Loucy (cell line): ENCODE results near the gene MED4.

Source experiments
- H2AFZ ChIP-seq: fragments of 200-600 bp; sonication (generic); 2 replicates; pipeline ENCODE4 v1.6.0; 2016; ENCODE audit warnings: antibody characterized with exemption, mild to moderate bottlenecking, low read length, moderate library complexity
- H3F3A ChIP-seq: fragments of 200-600 bp; 2 replicates; pipeline ENCODE4 v1.6.0; 2016; ENCODE audit warnings: antibody characterized with exemption, low read depth, mild to moderate bottlenecking
- H3K27me3 ChIP-seq: fragments of 200-600 bp; sonication (generic); 2 replicates; pipeline ENCODE4 v1.6.1; 2014; ENCODE audit warnings: low read length, mild to moderate bottlenecking; ENCODE audit not compliant: insufficient read depth, poor library complexity, severe bottlenecking
- H3K36me3 ChIP-seq: fragments of 200-600 bp; sonication (generic); 2 replicates; pipeline ENCODE4 v1.6.1; 2016; ENCODE audit warnings: low read length; ENCODE audit not compliant: insufficient read depth
- H3K4me1 ChIP-seq: fragments of 200-600 bp; sonication (generic); 2 replicates; pipeline ENCODE4 v1.5.1; 2014; ENCODE audit warnings: low read length, mild to moderate bottlenecking; ENCODE audit not compliant: insufficient read depth, poor library complexity, severe bottlenecking
- H3K4me2 ChIP-seq: fragments of 200-600 bp; sonication (generic); 2 replicates; pipeline ENCODE4 v1.6.0; 2014; ENCODE audit warnings: antibody characterized with exemption, low read length, low read depth, mild to moderate bottlenecking; ENCODE audit not compliant: poor library complexity, severe bottlenecking
- H3K4me3 ChIP-seq: fragments of 200-600 bp; sonication (generic); 2 replicates; pipeline ENCODE4 v1.5.1; 2014; ENCODE audit warnings: low read length, mild to moderate bottlenecking, mixed read lengths; ENCODE audit not compliant: poor library complexity, severe bottlenecking
- H3K79me2 ChIP-seq: fragments of 200-600 bp; sonication (generic); 2 replicates; pipeline ENCODE4 v1.6.1; 2014; ENCODE audit warnings: low read length; ENCODE audit not compliant: insufficient read depth
- H3K9ac ChIP-seq: fragments of 200-600 bp; sonication (generic); 2 replicates; pipeline ENCODE4 v1.6.0; 2014; ENCODE audit warnings: mild to moderate bottlenecking, low read depth, low read length, moderate library complexity; ENCODE audit not compliant: poor library complexity, severe bottlenecking
- H3K9me2 ChIP-seq: fragments of 200-600 bp; sonication (generic); replicated peaks from 2 replicates; pipeline ENCODE4 v1.6.1; 2016; ENCODE audit warnings: low read depth, low read length, mixed read lengths
- H3K9me3 ChIP-seq: fragments of 200-600 bp; sonication (generic); 2 replicates; pipeline ENCODE4 v1.6.1; 2014; ENCODE audit warnings: mild to moderate bottlenecking, antibody characterized with exemption, low read length, low read depth; ENCODE audit not compliant: insufficient read depth
- H4K20me1 ChIP-seq: fragments of 200-600 bp; sonication (generic); 2 replicates; pipeline ENCODE4 v1.6.0; 2014; ENCODE audit warnings: antibody characterized with exemption, low read length, mild to moderate bottlenecking; ENCODE audit not compliant: insufficient read depth, poor library complexity, severe bottlenecking
- CTCF ChIP-seq: fragments of 200-600 bp; sonication (generic); conservative IDR thresholded peaks from 2 replicates; pipeline ENCODE4 v1.5.1; 2014; ENCODE audit warnings: mild to moderate bottlenecking, antibody characterized with exemption, low read length
- EZH2phosphoT487 ChIP-seq: fragments of 200-600 bp; IDR thresholded peaks from 2 replicates; pipeline ENCODE4 v1.6.1; 2018; ENCODE audit warnings: antibody characterized with exemption, mild to moderate bottlenecking, moderate library complexity, borderline replicate concordance

The MED4 gene

GRCh38 chr13:48138270-48138669 is 43.4 kb upstream of the MED4 start:
- H3K9me2 ChIP-seq: no peaks in the 10 kb centered on the region
- H3K79me2 ChIP-seq: no peaks in the 10 kb centered on the region
- no peaks in the 10 kb centered on the region for H3K36me3 ChIP-seq
- no peaks in the 10 kb centered on the region for H3K9me3 ChIP-seq
- peaks cover 11% of the 10 kb centered on the region for H3K4me1 ChIP-seq
- TF ChIP-seq EZH2phosphoT487: no peak
- no peak for TF ChIP-seq CTCF
- no peak overlapping the region for H3K4me2 ChIP-seq
- H3K27me3 ChIP-seq: no peaks in the 10 kb centered on the region
- no peak overlapping the region for H2AFZ ChIP-seq
- no peaks in the 10 kb centered on the region for H4K20me1 ChIP-seq
- no peaks in the 10 kb centered on the region for H3F3A ChIP-seq
- H3K9ac ChIP-seq: no peak overlapping the region
- no peak overlapping the region for H3K4me3 ChIP-seq

GRCh38 chr13:48132961-48133360 is 38.1 kb upstream of the MED4 start:
- H3K4me3 ChIP-seq: no peak overlapping the region
- no peak for TF ChIP-seq CTCF
- no peak for TF ChIP-seq EZH2phosphoT487
- no peaks in the 10 kb centered on the region for H3K9me3 ChIP-seq
- H4K20me1 ChIP-seq: no peaks in the 10 kb centered on the region
- H3K27me3 ChIP-seq: no peaks in the 10 kb centered on the region
- no peaks in the 10 kb centered on the region for H3K9me2 ChIP-seq
- no peak overlapping the region for H3K4me2 ChIP-seq
- no peaks in the 10 kb centered on the region for H3K36me3 ChIP-seq
- H3K4me1 ChIP-seq: no peaks in the 10 kb centered on the region
- no peak overlapping the region for H3K9ac ChIP-seq
- H3F3A ChIP-seq: no peaks in the 10 kb centered on the region
- no peaks in the 10 kb centered on the region for H3K79me2 ChIP-seq
- H2AFZ ChIP-seq: no peak overlapping the region

GRCh38 chr13:48131533-48131932 is 36.6 kb upstream of the MED4 start:
- no peaks in the 10 kb centered on the region for H3K9me2 ChIP-seq
- H3K9ac ChIP-seq: no peak overlapping the region
- H3K79me2 ChIP-seq: no peaks in the 10 kb centered on the region
- H4K20me1 ChIP-seq: no peaks in the 10 kb centered on the region
- H2AFZ ChIP-seq: no peak overlapping the region
- no peak overlapping the region for H3K4me2 ChIP-seq
- no peaks in the 10 kb centered on the region for H3K27me3 ChIP-seq
- no peak overlapping the region for H3K4me3 ChIP-seq
- no peaks in the 10 kb centered on the region for H3K36me3 ChIP-seq
- H3K9me3 ChIP-seq: no peaks in the 10 kb centered on the region
- no peaks in the 10 kb centered on the region for H3F3A ChIP-seq
- no peak for TF ChIP-seq EZH2phosphoT487
- no peak for TF ChIP-seq CTCF
- no peaks in the 10 kb centered on the region for H3K4me1 ChIP-seq
